ENCODE results near the gene LIPC.

DNA sequence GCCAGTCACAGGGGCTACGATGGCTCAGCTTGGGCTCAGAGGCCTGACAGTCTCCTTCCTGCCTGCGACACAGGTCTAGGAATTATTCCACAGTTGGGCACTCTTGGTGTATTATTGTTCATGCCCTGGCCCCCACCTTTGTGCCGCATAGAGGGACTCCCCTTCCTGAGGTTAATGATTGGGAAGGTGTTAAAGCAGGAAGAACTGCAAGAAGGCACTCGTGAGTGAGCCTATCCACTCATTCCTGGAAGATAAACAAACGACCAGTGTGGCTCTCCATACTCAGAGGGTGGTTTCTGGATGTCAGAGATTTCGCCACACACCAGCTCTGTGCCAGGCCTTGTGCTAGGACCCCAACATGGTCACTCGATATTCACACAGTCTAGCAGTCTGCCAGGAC is 12.3 kb downstream of the LIPC start:
- TF ChIP-seq, protein P1, sequence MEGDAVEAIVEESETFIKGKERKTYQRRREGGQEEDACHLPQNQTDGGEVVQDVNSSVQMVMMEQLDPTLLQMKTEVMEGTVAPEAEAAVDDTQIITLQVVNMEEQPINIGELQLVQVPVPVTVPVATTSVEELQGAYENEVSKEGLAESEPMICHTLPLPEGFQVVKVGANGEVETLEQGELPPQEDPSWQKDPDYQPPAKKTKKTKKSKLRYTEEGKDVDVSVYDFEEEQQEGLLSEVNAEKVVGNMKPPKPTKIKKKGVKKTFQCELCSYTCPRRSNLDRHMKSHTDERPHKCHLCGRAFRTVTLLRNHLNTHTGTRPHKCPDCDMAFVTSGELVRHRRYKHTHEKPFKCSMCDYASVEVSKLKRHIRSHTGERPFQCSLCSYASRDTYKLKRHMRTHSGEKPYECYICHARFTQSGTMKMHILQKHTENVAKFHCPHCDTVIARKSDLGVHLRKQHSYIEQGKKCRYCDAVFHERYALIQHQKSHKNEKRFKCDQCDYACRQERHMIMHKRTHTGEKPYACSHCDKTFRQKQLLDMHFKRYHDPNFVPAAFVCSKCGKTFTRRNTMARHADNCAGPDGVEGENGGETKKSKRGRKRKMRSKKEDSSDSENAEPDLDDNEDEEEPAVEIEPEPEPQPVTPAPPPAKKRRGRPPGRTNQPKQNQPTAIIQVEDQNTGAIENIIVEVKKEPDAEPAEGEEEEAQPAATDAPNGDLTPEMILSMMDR (IDR thresholded peaks at IDR 0.05): no peak
- no peak for TF ChIP-seq POLR2A (IDR thresholded peaks at IDR 0.05)

Measured in thyroid gland (tissue), 4 donors.